Measurements from ENCODE around the gene MRPL51.

- TF ChIP-seq CTCF (IDR thresholded peaks at IDR 0.05; ENCODE audit: extremely low read depth in 1 of 2, insufficient read depth in 1 of 2, low read depth in 1 of 2, low read length in 2 of 2) = no peak
- TF ChIP-seq JUN (IDR thresholded peaks at IDR 0.05; ENCODE audit: borderline replicate concordance, insufficient read depth, insufficient read length, low read depth) = no peak
- TF ChIP-seq GATA2 (IDR thresholded peaks at IDR 0.05; ENCODE audit: insufficient read depth, insufficient read length, low read depth, low read length) = no peak
- no peak for TF ChIP-seq MAX (IDR thresholded peaks at IDR 0.05; ENCODE audit: insufficient read depth, insufficient read length)
- no peak for TF ChIP-seq POLR2AphosphoS5 (IDR thresholded peaks at IDR 0.05; ENCODE audit: insufficient read depth, low read depth, low read length)
- TF ChIP-seq EZH2 (IDR thresholded peaks at IDR 0.05; ENCODE audit: borderline replicate concordance, low read depth, low read length, severe bottlenecking) = no peak
- TF ChIP-seq MYC (IDR thresholded peaks at IDR 0.05; ENCODE audit: low read depth, low read length) = no peak
- TF ChIP-seq POLR2A (IDR thresholded peaks at IDR 0.05; ENCODE audit: low read depth, low read length) = no peak
- TF ChIP-seq FOS (IDR thresholded peaks at IDR 0.05; ENCODE audit: borderline replicate concordance, insufficient read depth, low read length) = no peak
These were observed 34.1 kb downstream of the MRPL51 start for GRCh38 chr12:6459004-6459337.

Measured in endothelial cell of umbilical vein (primary cell).